HFF-Myc (cell line): ENCODE data around the gene PTX4.

Experiments
- DNase-seq: peaks from one replicate; pipeline ENCODE4 v3.0.0-alpha.2; 2011; ENCODE audit warnings: low read depth; ENCODE audit errors: extremely low read depth
- H3K4me3 ChIP-seq: replicated peaks from 2 replicates; pipeline ENCODE4 v1.5.1; 2011; ENCODE audit warnings: low read depth, mild to moderate bottlenecking, control low read depth, low read length
- TF ChIP-seq, protein P1 (sequence below): IDR thresholded peaks from 2 replicates; pipeline ENCODE4 v1.5.1; 2012; ENCODE audit warnings: mild to moderate bottlenecking, low read depth, low read length, control low read depth; ENCODE audit errors: missing control alignments

PTX4 gene, protein sequence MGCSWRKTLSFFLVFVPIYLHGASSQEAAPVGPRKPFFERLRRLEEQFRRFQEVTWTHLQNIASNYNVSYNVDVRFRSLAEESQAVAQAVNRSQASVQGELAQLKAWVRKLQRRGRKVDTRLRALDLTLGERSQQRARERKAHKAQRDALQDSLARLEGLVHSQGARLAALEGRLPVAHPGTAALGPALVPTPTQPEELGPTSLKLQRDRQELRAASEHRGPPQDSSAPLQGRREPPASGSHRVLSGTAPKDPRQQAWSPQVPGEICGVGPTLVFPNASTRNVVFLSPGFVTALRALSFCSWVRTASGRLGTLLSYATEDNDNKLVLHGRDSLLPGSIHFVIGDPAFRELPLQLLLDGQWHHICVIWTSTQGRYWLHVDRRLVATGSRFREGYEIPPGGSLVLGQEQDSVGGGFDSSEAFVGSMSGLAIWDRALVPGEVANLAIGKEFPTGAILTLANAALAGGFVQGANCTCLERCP

DNA sequence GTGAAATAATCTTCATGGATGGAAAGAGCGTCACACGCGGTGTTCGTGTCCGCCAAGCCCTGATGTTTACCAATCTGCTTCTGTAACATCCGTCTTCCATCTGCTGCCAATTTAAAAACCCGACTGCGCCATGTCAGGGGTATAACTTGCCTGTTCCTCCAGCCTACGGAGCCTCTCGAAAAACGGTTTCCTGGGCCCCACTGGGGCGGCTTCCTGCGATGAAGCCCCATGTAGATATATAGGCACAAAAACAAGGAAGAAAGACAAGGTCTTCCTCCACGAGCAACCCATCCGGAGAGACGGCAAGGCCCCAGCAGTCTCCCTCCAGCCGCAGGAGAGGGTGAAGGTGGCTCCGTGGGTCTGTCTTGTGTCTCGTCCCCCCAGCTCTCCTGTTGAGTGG lies at the start of gene PTX4:
Gene PTX4 (minus strand): TSS at position 326 of the 400 bp plus-strand sequence. CDS start 35 bp downstream, at position 291.
- no peak for DNase-seq
- H3K4me3 ChIP-seq: no peak within 1 kb of the TSS
- TF ChIP-seq, protein P1, sequence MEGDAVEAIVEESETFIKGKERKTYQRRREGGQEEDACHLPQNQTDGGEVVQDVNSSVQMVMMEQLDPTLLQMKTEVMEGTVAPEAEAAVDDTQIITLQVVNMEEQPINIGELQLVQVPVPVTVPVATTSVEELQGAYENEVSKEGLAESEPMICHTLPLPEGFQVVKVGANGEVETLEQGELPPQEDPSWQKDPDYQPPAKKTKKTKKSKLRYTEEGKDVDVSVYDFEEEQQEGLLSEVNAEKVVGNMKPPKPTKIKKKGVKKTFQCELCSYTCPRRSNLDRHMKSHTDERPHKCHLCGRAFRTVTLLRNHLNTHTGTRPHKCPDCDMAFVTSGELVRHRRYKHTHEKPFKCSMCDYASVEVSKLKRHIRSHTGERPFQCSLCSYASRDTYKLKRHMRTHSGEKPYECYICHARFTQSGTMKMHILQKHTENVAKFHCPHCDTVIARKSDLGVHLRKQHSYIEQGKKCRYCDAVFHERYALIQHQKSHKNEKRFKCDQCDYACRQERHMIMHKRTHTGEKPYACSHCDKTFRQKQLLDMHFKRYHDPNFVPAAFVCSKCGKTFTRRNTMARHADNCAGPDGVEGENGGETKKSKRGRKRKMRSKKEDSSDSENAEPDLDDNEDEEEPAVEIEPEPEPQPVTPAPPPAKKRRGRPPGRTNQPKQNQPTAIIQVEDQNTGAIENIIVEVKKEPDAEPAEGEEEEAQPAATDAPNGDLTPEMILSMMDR: no peak

DNA sequence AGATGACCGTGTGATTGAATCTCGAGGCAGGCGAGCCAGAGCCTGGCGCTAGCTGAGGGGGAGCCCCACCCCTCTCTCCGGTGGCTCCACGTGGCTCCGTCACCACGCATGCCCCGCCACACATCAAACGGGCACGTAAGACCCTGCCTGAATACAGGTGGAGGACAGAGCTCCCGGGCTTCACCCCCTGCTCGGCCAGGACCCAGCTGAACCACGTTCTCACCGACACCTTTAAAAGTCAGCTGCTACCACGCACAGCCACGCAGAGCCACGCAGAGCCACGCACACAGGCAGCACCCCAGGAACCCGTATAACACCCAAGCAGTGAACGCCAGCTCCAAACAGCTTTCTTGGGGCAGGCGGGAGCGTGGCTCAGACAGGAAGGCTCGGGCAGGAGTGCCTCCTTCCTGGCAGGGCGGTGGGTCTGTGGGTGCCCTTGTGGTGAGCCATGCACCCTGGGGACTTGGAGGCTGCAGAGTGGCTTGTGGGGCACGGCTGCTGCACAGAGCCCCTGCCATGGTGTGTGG lies 49.1 kb upstream of the PTX4 start:
- TF ChIP-seq, protein P1: no peak
- 0 out of 2 replicates have a peak overlapping the region, but pooled peaks have one; percentile 5 for H3K4me3 ChIP-seq
- DNase-seq: no peak

DNA sequence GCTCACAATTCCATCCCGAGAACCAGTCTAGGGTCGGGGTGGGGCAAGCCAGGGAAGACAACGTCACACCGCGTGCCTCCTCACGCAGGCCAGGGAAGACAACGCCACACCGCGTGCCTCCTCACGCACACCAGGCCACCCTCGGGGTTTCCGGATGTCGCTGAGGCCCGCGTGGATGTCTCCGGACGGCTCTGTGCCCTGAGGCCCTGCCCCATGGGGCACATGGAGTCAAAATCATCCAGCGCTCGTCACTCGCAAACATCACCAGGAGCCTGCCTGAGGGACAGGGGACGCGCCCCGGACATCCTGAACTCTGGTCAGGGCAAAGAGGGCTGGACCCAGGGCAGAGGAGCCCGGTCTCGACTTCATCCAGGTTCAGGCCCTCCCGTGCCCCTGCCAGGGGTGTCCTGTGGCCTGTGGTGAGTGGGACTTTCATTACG lies 48.4 kb upstream of the PTX4 start:
- TF ChIP-seq, protein P1: no peak
- H3K4me3 ChIP-seq: peak overlapping the region; percentile 85
- DNase-seq: no peak

DNA sequence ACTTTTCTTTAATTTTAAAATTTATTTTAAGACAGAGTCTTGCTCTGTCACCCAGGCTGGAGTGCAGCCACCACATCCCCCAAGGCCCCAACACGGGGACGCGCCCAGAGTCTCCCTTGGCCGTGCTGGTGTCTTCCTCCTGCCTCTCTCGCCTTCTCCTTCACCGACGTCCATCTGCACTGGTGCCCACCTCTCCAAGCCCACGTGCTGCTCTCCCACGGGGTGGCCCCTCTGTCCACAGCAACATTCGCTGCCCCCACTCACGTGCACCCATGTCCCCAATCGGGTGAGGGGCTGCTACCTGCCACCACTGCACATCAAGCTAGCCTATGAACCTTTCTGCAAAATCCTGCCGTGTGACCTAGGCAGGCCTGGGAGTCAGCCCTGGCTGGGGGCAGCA lies 47.9 kb upstream of the PTX4 start:
- H3K4me3 ChIP-seq: peak overlapping the region; percentile 85
- DNase-seq: no peak
- TF ChIP-seq, protein P1: no peak

DNA sequence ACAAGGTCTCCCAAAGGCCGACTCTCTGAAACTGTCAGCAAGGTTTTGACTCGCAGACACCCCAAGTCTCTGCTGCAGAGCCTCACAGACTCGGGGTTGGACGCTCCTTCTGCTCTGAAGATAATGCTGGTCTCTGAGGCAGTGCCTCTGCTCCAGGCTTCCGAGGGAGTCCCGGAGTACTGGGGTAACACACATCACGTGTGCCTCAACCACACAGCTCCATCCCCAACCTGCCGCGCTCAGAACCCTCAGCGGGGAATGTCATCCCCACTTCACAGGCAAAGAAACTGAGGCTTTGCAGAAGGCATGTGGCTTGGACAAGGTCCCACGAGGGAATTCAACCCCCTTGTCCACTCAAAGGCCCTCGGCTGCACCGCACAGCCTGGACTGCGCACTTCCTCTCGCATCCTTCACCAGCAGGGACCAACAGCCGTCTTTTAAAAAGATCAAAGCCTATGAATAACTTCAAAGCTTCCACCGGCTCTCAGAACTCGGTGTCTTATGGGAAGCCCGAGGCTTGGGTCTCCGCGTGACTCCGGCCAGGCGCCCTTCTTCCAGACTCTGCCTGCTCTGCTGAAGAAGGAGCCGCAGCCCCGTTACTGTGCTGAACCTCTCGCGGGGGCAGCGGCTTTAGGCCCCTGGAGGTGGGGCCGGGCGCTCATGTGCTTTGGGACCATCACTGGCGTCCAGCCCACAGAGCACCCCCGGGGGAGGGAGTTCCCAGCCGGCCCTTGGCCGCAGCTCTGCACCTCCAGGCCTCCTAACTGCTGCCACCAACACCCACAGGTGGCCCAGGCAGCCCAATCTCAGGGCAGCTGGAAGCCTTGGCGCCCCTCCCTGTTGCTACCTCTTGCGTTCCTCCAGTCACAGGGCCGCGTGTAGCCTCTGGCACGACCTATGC lies 46.9 kb upstream of the PTX4 start:
- peak overlapping the region; percentile 85 for H3K4me3 ChIP-seq
- TF ChIP-seq, protein P1: no peak
- DNase-seq: no peak
